NCI-H2107 treated with DMSO at 0.1 percent for 48 hours (cell line): ENCODE data around the gene BICDL2.
A peak's percentile ranks its signal among the peaks of the same experiment; 100 is the strongest.

Experiments used
- DNase-seq: peaks from one replicate; lab custom pipeline; 2025; ENCODE audit not compliant: unreplicated experiment; lab: John Stamatoyannopoulos, UW

BICDL2 gene

GRCh38 chr16:2986623-2987188 lies 50.0 kb downstream of the BICDL2 start:
- no peak for DNase-seq

GRCh38 chr16:2985893-2986355 lies 50.8 kb downstream of the BICDL2 start:
- DNase-seq: no peak

DNA sequence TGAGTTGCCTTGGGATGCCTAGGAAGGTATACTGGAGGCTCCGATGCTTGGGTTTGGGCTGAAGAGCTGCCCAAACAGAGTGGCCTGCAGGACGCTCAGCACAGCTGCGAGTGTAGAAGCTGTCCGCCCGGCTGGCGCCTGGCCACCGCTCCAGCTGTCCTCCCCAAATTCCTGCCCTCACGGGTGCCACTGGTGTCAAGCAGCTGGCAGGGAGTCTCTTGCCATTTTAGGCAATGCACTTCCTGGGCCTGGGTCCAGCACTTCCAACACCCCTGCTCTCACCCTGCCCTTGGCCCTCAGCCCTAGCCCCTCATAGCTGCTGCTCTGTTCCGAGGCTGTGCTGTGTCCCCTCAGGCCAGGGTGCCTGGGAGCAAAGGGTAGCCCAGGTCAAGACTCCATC lies 51.3 kb downstream of the BICDL2 start:
- DNase-seq: no peak

GRCh38 chr16:2983706-2984136 lies 53.0 kb downstream of the BICDL2 start:
- DNase-seq: peak; percentile 49

- DNase-seq: no peak
Measured at GRCh38 chr16:2982402-2982801, 54.3 kb downstream of the BICDL2 start.

DNA sequence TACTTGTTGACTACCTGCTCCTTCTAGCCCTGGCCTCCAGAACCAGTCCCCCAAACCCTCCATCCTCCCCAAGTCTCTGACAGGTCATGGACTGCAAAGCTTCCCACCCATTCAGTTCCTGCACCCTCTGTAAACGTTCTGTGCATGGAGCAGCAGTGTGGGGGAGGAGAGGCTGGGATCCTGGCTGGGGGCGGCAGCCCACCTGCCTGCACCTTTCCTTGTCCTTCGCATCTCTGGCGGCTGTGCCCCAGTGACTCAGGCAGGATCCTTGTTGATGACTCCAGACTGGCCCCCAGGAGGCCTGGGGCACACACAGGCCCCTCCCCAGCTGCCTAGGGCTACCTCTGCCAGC lies 54.9 kb downstream of the BICDL2 start:
- no peak for DNase-seq

GRCh38 chr16:2981177-2981898 lies 55.4 kb downstream of the BICDL2 start:
- DNase-seq: no peak

DNA sequence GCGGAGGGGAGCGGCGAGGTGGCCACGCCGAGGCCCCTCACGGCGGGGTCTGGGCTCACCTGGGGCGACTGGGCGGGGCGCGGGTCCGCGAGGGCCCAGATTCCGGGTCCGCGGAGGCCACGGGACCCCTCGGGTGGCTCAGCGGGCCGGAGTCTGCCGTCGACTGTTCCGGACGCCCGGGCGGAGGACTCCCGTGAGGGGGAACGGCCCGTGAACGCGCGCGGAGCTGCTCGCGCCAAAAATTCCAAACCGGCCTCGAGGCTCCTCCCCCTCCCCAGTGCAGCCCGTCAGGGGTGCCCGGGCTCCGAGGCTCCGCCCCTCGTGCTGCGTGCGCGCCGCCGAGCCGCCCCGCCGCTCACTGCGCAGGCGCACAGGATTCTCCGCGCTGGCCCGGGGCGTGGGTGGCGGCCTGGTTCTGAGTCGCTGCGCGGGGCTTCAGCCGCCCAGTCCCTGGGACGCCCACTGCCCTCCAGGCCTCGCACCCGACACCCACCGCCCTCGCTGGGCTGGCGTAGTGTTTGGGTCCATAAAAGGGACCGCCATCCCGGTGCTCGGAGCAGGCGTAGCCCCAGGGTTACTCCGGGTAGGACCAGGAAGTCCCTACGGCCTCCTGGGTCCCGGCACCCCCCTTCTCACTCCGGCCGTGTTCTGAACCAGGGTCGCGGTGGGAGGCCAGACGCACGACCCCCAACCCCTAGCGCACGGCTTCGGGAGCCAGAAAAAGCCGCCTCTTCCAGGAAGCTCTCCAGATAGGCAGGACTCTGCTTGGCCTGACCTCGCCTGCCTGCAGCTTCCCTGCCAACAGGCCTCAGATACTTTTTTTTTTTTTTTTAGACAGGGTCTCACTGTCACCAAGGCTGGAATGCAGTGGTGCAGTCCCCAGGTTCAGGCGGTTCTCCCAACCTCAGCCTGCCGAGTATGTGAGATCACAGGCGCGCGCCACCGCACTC lies 56.2 kb downstream of the BICDL2 start, which contains the start of gene PKMYT1:
TSS of gene PKMYT1 (minus strand) at position 220 of the 950 bp plus-strand sequence. CDS start 789 bp downstream, outside the sequence.
- DNase-seq: peak; percentile 79

DNA sequence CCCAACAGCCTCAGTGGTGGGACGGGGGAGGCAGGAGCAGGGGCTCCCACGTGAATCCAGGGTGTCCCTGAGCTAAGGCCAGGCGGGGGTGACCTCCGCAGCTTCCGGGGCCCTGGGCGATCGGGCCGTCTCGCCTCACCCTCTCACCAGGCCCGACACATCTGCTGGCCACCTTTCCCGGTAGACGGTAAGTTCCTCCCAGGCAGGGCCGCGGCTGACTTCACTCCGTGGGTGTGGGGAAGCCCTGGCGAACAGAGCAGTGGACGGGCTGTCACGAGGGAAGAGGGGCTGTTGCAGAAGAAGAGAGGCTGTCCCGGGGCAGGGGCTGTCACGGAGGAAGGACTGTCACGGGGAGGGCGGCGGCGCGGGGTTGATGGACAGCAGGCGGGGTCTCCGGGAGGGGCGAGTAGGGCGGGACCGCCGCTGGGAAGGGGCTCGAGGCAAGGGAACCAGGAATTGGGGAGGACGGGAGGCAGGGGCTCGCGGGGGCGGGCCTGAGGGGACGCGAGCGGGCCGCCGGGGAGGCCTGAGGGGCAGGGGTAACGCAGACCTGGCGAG lies 57.0 kb downstream of the BICDL2 start:
- DNase-seq: no peak
